ENCODE results near the gene AFAP1L1. TPM values are rescaled to one million over a fixed set of nuclear protein-coding genes. Genes with fewer than 3 reads are reported as not detected.

Gene AFAP1L1
- total and polyA plus RNA-seq, 2 of the 13 experiments (the other 11 are each of a cell fraction or from before 2014, with no cell fraction given) = 0.38 to 1.0 TPM

DNA sequence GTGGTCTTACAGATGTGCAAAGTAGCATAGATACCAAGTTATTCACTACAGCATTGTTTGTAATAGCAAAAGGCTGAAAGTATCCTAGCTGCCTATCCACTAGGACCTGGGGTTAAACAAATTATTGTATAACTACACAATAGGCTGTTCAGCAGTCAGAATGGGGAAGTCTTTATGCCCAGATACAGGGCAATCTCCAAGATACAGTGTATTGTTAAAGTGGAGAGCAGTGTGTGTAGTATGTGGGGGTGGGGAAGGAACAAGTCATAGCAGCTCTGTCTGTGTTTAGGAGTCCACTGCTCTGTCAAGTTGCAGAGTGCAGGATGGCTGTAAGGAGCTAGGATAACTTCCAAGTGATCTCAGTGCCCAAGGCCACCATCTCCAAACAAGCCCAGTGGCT lies 91.7 kb downstream of the AFAP1L1 start:
- FAIRE-seq = no peak
- no peak overlapping the region for H2AFZ ChIP-seq (ENCODE audit: low read length)
- ATAC-seq = no peak
- TF ChIP-seq, protein P1, sequence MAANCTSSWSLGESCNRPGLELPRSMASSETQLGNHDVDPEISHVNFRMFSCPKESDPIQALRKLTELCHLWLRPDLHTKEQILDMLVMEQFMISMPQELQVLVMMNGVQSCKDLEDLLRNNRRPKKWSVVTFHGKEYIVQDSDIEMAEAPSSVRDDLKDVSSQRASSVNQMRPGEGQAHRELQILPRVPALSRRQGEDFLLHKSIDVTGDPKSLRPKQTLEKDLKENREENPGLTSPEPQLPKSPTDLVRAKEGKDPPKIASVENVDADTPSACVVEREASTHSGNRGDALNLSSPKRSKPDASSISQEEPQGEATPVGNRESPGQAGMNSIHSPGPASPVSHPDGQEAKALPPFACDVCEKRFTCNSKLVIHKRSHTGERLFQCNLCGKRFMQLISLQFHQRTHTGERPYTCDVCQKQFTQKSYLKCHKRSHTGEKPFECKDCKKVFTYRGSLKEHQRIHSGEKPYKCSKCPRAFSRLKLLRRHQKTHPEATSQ (CRISPR knock-in tag; IDR thresholded peaks at IDR 0.05; ENCODE audit: borderline replicate concordance) = no peak
- TF ChIP-seq, protein P2, sequence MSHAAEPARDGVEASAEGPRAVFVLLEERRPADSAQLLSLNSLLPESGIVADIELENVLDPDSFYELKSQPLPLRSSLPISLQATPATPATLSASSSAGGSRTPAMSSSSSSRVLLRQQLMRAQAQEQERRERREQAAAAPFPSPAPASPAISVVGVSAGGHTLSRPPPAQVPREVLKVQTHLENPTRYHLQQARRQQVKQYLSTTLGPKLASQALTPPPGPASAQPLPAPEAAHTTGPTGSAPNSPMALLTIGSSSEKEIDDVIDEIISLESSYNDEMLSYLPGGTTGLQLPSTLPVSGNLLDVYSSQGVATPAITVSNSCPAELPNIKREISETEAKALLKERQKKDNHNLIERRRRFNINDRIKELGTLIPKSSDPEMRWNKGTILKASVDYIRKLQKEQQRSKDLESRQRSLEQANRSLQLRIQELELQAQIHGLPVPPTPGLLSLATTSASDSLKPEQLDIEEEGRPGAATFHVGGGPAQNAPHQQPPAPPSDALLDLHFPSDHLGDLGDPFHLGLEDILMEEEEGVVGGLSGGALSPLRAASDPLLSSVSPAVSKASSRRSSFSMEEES (CRISPR knock-in tag; IDR thresholded peaks at IDR 0.05) = no peak
- TF ChIP-seq PHF8 (CRISPR knock-in tag; IDR thresholded peaks at IDR 0.05) = no peak
- TF ChIP-seq, protein P3, sequence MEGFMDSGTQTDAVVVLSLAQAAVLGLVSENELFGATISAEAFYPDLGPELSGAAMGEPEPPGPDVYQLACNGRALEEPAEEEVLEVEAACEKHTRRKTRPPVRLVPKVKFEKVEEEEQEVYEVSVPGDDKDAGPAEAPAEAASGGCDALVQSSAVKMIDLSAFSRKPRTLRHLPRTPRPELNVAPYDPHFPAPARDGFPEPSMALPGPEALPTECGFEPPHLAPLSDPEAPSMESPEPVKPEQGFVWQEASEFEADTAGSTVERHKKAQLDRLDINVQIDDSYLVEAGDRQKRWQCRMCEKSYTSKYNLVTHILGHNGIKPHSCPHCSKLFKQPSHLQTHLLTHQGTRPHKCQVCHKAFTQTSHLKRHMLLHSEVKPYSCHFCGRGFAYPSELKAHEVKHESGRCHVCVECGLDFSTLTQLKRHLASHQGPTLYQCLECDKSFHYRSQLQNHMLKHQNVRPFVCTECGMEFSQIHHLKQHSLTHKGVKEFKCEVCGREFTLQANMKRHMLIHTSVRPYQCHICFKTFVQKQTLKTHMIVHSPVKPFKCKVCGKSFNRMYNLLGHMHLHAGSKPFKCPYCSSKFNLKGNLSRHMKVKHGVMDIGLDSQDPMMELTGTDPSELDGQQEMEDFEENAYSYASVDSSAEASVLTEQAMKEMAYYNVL (CRISPR knock-in tag; IDR thresholded peaks at IDR 0.05; ENCODE audit: borderline replicate concordance) = no peak
- TF ChIP-seq ZNF44 (CRISPR knock-in tag; IDR thresholded peaks at IDR 0.05) = no peak
- no peak for TF ChIP-seq ZNF530 (CRISPR knock-in tag; IDR thresholded peaks at IDR 0.05; ENCODE audit: low read depth)
- TF ChIP-seq SP4 (CRISPR knock-in tag; IDR thresholded peaks at IDR 0.05) = no peak
- TF ChIP-seq NKX3-1 (CRISPR knock-in tag; IDR thresholded peaks at IDR 0.05) = no peak
- no peak for TF ChIP-seq ZNF30 (CRISPR knock-in tag; IDR thresholded peaks at IDR 0.05)
- TF ChIP-seq PRPF4 (IDR thresholded peaks at IDR 0.05; ENCODE audit: low read depth, low read length, poor library complexity, severe bottlenecking) = no peak
- TF ChIP-seq NONO (IDR thresholded peaks at IDR 0.05) = no peak
- TF ChIP-seq NONO (CRISPR knock-in tag; conservative IDR thresholded peaks at IDR 0.05) = no peak
- TF ChIP-seq DPF2 (CRISPR knock-in tag; IDR thresholded peaks at IDR 0.05; ENCODE audit: borderline replicate concordance, low read depth) = no peak
- TF ChIP-seq ZNF557 (CRISPR knock-in tag; IDR thresholded peaks at IDR 0.05) = no peak
- TF ChIP-seq KAT8 (CRISPR knock-in tag; IDR thresholded peaks at IDR 0.05) = no peak
- no peak for TF ChIP-seq JUND (CRISPR knock-in tag; IDR thresholded peaks at IDR 0.05)
- TF ChIP-seq AGO2 (optimal IDR thresholded peaks at IDR 0.05; ENCODE audit: low read depth, low read length) = no peak
- H3K4me3 ChIP-seq (replicated peaks in 1 of 3; ENCODE audit: insufficient read depth in 1 of 3, low read depth in 2 of 3, low read length in 3 of 3) = no peak overlapping the region
- intact Hi-C loops (cut with micrococcal nuclease; ENCODE audit: unreplicated experiment) = no loop called here
- H3K9me3 ChIP-seq (ENCODE audit: low read length) = no peaks in the 10 kb centered on the region
- H4K20me1 ChIP-seq (ENCODE audit: insufficient read depth, low read length) = no peaks in the 10 kb centered on the region
- no peak overlapping the region for H3K9ac ChIP-seq (ENCODE audit: insufficient read depth, low read depth, low read length)
- H3K4me1 ChIP-seq (ENCODE audit: insufficient read depth, low read length) = peaks cover 50% of the 10 kb centered on the region
- ChIA-PET CTCF (ENCODE audit: low intra/inter-chr PET ratio, low total read pairs) (no interaction called here), POLR2A (no interaction called here)
- no peak overlapping the region for H3K27ac ChIP-seq (ENCODE audit: extremely low read length, insufficient read depth, low read length)
- H3K4me2 ChIP-seq (ENCODE audit: low read depth, low read length) = no peak overlapping the region
- H3K36me3 ChIP-seq (replicated peaks in 1 of 2; ENCODE audit: control insufficient read depth in 1 of 2, insufficient read depth in 2 of 2, low read length in 2 of 2) = no peaks in the 10 kb centered on the region
- no peaks in the 10 kb centered on the region; a peak in 1 of 5 replicates for H3K27me3 ChIP-seq (ENCODE audit: control insufficient read depth in 1 of 2, insufficient read depth in 2 of 2, low read length in 2 of 2)
- no TSS peak for BruUV-seq (replicated peaks)
- in situ Hi-C loops (cut with HindIII; ENCODE audit: extremely low pct_ligation_motif_present, low pct_unique_long_range_greater_than_20kb) = no loop called here
- no peaks in the 10 kb centered on the region for H3K79me2 ChIP-seq (ENCODE audit: insufficient read depth, low read length)
- no peak for DNase-seq (ENCODE audit: low spot score)

Data from HepG2 (cell line).